Measurements from ENCODE around the gene FAM234B. TPM values are rescaled to one million over a fixed set of nuclear protein-coding genes. Genes with fewer than 3 reads are reported as not detected.
"Not testable (repeated sequence)": the region's sequence is repeated elsewhere in the genome, so short reads cannot be mapped to it uniquely, and the experiment has no call there.

The FAM234B gene
- total RNA-seq, 2 donors from 2014 or later: 14.7 to 24.3 TPM

DNA sequence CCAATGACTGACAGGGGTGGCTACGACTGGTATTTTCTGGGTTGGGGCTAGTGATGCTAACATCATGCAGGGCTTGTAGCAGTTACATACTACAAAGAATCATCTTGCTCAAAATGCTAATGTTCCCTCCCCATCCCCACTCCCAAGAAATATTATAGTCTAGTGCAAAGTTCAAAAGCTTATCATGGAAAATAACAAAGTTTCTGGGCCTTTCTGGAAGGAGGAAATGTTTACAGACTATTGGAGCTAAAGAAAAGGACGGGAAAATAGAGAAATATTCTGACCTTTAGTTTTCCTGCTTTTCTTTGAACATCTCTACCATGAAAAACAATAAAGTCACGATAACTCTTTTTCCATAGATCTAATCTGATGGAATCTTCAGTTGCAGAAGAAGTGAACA, 36.1 kb downstream of the FAM234B start:
- no peak for DNase-seq (ENCODE audit: low spot score)
- Histone ChIP-seq H3K27ac (no peak overlapping the region), H3K9me3 (no peaks in the 10 kb centered on the region), H3K36me3 (no peaks in the 10 kb centered on the region), H3K4me1 (replicated peaks) (no peaks in the 10 kb centered on the region), H3K27me3 (replicated peaks; ENCODE audit: insufficient read depth) (no peaks in the 10 kb centered on the region), H3K4me3 (no peak overlapping the region)
- WGBS: 90% methylated on average over 3 of the region's 3 CpGs
- intact Hi-C loops (cut with DNase I): no loop called here
- no peak for TF ChIP-seq POLR2AphosphoS5 (IDR thresholded peaks at IDR 0.05)
- TF ChIP-seq, protein P1, sequence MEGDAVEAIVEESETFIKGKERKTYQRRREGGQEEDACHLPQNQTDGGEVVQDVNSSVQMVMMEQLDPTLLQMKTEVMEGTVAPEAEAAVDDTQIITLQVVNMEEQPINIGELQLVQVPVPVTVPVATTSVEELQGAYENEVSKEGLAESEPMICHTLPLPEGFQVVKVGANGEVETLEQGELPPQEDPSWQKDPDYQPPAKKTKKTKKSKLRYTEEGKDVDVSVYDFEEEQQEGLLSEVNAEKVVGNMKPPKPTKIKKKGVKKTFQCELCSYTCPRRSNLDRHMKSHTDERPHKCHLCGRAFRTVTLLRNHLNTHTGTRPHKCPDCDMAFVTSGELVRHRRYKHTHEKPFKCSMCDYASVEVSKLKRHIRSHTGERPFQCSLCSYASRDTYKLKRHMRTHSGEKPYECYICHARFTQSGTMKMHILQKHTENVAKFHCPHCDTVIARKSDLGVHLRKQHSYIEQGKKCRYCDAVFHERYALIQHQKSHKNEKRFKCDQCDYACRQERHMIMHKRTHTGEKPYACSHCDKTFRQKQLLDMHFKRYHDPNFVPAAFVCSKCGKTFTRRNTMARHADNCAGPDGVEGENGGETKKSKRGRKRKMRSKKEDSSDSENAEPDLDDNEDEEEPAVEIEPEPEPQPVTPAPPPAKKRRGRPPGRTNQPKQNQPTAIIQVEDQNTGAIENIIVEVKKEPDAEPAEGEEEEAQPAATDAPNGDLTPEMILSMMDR (IDR thresholded peaks at IDR 0.05): no peak
- no peak for TF ChIP-seq POLR2A (IDR thresholded peaks at IDR 0.05)

- Histone ChIP-seq H3K4me3 (no peak overlapping the region), H3K27me3 (replicated peaks; ENCODE audit: insufficient read depth) (no peaks in the 10 kb centered on the region), H3K36me3 (no peaks in the 10 kb centered on the region), H3K4me1 (replicated peaks) (no peaks in the 10 kb centered on the region), H3K27ac (no peak overlapping the region), H3K9me3 (no peaks in the 10 kb centered on the region)
- 98% methylated on average over 2 of the region's 2 CpGs for WGBS
- intact Hi-C loops (cut with DNase I): no loop called here
- TF ChIP-seq, protein P1 (IDR thresholded peaks at IDR 0.05): no peak
- DNase-seq (ENCODE audit: low spot score): no peak
Measured at GRCh38 chr12:13082861-13083260, 38.7 kb downstream of the FAM234B start.

DNA sequence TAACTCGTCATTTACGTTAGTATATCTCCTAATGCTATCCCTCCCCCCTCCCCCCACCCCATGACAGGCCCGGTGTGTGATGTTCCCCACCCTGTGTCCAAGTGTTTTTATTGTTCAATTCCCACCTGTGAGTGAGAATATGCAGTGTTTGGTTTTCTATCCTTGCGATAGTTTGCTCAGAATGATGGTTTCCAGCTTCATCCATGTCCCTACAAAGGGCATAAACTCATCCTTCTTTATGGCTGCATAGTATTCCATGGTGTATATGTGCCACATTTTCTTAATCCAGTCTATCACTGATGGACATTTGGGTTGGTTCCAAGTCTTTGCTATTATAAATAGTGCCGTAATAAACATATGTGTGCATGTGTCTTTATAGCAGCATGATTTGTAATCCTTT, 39.5 kb downstream of the FAM234B start:
- H3K27ac ChIP-seq; H3K4me1 ChIP-seq (replicated peaks); DNase-seq (ENCODE audit: low spot score); H3K9me3 ChIP-seq; H3K4me3 ChIP-seq; intact Hi-C loops (cut with DNase I); H3K27me3 ChIP-seq (replicated peaks; ENCODE audit: insufficient read depth); H3K36me3 ChIP-seq: not testable (repeated sequence)
- WGBS: 92% methylated on average over 5 of the region's 5 CpGs

GRCh38 chr12:13084898-13085640, 40.9 kb downstream of the FAM234B start:
- Histone ChIP-seq H3K36me3 (no peaks in the 10 kb centered on the region), H3K27me3 (replicated peaks; ENCODE audit: insufficient read depth) (no peaks in the 10 kb centered on the region), H3K4me3 (no peak overlapping the region), H3K27ac (no peak overlapping the region), H3K4me1 (replicated peaks) (no peaks in the 10 kb centered on the region), H3K9me3 (no peaks in the 10 kb centered on the region)
- WGBS: 96% methylated on average over 11 of the region's 11 CpGs
- intact Hi-C loops (cut with DNase I): no loop called here
- no peak for TF ChIP-seq POLR2A (IDR thresholded peaks at IDR 0.05)
- TF ChIP-seq POLR2AphosphoS5 (IDR thresholded peaks at IDR 0.05): no peak
- TF ChIP-seq, protein P1 (IDR thresholded peaks at IDR 0.05): no peak
- DNase-seq (ENCODE audit: low spot score): no peak

GRCh38 chr12:13085968-13086686, 41.9 kb downstream of the FAM234B start:
- intact Hi-C loops (cut with DNase I): no loop called here
- Histone ChIP-seq H3K36me3 (no peaks in the 10 kb centered on the region), H3K27ac (no peak overlapping the region), H3K4me3 (no peak overlapping the region), H3K4me1 (replicated peaks) (no peaks in the 10 kb centered on the region), H3K27me3 (replicated peaks; ENCODE audit: insufficient read depth) (no peaks in the 10 kb centered on the region), H3K9me3 (no peaks in the 10 kb centered on the region)
- 64% methylated on average over 7 of the region's 7 CpGs for WGBS
- DNase-seq (ENCODE audit: low spot score): no peak
- TF ChIP-seq POLR2AphosphoS5 (IDR thresholded peaks at IDR 0.05): no peak
- TF ChIP-seq, protein P1 (IDR thresholded peaks at IDR 0.05): no peak
- TF ChIP-seq POLR2A (IDR thresholded peaks at IDR 0.05): no peak
